HG02759 (cell line): ENCODE results near the gene CHCHD10.

Experiments used
- ATAC-seq: cut with Tn5 transposase; IDR thresholded peaks from one replicate; pipeline ENCODE4 v1.9.1; 2021; ENCODE audit warnings: mild to moderate bottlenecking, moderate library complexity; ENCODE audit not compliant: unreplicated experiment

Gene CHCHD10

DNA sequence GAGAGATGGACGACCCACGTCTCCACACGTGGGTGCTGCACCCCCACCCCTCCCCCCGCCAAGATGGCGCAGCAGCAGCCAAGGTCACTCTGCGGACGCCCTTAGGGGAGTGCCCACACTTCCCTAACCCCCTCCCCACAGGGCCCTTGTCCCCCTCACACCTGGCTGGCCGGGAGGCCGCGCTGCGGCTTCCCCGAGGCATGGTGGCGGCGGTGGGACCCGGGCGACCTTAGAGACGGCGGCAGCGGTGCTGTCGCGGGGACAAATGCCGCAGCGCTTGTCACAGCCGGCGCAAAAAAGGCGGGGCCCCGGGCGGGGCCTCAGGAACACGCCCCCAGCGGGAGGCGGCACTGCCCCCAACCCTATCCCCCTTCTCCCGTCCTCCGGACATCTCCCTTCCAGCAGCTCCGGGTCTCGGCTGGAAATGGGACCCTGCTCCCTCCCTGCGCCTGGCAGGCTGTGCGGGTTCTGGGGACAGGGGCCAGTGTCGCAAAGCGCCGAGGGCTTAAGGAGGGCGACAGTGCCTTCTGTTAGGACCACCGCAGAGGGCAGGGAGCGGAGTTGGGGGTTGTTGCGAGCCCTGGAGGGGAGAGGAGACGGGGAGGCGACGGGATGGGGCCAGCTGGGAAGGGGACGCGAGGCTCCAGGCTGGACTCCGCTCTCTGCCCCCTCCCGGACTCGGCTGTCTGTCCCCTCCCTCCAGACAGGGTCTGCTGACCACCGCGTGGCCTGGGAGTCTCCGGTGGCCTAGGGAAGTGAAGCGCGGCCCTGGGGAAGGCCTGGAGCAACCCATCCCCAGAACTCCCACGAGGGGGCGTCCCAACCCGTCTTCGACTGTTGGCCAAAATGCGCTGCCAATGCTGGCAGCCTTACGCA, at the start of gene CHCHD10:
Gene CHCHD10, minus strand, starts transcription at position 300 of the 876 bp plus-strand sequence. Its CDS starts 98 bp downstream, at position 202.
- peak; percentile 50 for ATAC-seq

DNA sequence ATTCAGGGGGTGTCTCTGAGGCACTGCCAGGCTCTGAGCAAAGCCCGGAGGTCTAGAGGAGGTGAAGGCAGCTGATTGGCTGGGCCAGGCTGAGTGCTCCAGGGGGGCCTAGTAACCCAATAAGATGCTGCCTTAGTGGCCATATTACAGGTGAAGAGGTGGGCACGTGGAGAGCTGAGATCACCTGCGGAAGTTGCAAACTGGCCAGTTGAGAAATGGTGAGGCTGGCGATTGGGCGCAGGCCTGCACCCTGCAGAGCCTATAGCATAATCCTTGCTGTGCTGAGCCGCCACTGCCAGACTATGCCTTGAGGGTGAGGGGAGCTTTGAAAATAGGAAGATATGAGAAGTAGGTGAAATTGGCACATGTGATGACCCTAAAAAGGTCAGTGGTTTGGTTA, 49.4 kb upstream of the CHCHD10 start:
- ATAC-seq: no peak

DNA sequence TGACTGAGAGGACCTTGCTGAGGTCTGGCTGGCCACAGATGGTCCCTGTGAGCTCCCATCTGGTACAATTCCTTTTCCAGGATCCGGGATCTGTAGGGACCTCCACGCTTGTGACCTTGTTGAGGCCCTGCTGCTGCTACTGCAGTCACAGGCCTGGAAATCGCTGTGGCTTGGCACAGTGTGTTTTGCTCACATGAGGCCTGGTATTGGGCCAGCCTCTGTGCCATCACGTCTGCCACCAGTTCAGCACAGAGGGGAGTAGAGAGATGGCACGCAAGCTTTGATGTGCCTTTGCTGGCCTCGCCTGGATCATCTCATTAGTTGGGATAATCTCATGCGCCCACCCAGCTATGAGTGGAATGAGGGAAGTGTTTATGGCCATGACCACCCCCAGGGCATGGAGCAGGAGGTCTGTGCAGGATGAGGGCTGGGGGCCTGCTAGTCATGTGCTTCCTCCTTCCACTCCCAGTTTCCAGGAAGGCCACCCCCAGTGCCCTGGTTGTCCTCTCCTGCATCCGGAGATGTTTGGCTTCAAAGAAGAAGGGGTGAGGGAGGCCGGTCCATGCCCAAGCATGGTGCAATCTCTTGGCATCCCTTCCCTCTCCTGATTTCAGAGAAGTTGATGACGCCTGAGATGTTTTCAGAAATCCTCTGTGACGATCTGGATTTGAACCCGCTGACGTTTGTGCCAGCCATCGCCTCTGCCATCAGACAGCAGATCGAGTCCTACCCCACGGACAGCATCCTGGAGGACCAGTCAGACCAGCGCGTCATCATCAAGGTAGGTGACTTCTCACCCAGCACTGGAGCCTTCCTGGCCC, 48.6 kb upstream of the CHCHD10 start:
- ATAC-seq: no peak

DNA sequence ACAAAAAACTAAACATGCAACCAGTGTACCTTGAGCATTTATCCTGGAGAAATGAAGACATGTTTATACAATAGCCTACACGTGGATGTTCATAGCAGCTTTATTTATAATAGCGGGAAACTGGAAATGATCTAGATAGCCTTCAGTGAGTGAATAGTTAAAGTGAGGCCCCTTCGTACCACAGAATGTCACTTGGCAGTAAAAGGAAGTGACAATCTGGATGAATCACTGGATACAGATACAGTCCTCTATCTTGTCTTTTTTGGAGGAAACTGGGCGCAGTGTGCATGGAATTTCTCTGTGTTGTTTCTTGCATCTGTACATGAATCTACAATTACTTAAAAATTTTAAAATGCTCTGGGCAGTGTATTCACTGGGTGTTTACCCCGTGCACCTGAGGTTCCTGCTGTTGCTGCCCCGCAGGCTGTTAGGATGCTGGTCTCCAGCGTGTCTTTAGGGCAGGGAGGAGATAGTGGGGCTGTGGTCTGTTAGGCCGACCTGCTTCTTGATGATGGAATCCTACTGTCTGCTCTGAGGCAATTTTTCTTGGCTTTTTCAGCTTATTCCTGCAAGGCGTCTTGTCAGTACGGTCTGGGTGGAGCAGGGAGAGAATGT, 47.9 kb upstream of the CHCHD10 start:
- ATAC-seq: no peak

DNA sequence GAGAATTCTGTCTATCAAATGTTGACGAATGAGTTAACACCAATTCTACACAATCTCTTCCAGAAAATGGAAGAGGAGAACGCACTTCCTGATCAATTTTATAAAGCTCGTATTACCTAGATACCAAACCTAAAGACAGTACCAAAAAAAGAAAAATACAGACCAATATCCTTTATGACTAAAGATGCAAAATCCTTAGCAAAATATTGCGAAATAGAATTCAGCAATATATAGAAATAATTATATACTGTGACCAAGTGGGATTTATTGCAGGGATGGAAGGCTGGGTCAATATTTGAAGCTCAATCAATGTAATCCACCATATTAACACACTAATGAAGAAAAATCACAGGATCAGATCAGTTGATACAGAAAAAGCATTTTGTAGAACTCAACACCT, 44.6 kb upstream of the CHCHD10 start:
- no peak for ATAC-seq

DNA sequence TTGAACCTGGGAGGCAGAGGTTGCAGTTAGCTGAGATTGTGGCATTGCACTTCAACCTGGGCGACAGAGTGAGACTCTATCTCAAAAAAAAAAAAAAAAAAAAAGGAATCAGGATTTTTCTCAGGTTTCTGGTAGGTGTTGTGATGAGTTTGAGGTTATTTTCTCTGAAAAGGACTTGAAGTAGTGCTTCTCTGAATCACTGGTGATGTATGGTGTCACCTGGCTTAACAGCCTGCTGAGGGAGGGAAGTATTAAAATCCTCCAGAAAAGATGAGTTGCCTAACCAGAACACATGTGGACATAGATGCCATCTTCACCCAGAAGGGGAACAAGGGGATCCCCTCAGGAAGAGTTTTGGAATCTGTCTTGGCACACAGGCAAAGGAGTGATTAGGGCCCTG, 39.1 kb upstream of the CHCHD10 start:
- ATAC-seq: no peak

DNA sequence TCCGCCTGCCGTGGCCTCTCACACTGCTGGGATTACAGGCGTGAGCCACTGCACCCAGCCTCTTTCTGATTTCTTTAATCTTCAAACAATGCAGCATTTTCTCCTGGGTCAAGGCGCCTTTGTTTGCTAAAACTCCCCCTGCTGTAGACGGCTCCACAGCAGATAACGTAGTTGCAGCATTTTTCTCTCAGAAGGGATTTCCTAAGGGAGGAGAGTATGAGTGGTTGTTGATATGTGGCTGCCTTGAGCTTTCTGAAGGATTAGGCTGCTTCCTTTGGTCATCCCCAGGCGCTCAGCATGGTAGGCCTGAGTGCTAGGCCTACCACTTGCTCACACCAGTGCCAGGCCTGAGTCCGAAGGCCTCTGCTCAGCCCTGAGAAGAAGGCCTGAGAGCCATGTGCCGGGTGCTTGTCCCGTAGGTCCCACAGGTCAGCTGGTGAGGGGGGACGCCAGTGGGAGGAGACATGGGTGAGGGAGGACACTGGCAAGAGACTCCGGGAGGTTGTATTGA, 37.1 kb upstream of the CHCHD10 start:
- no peak for ATAC-seq

DNA sequence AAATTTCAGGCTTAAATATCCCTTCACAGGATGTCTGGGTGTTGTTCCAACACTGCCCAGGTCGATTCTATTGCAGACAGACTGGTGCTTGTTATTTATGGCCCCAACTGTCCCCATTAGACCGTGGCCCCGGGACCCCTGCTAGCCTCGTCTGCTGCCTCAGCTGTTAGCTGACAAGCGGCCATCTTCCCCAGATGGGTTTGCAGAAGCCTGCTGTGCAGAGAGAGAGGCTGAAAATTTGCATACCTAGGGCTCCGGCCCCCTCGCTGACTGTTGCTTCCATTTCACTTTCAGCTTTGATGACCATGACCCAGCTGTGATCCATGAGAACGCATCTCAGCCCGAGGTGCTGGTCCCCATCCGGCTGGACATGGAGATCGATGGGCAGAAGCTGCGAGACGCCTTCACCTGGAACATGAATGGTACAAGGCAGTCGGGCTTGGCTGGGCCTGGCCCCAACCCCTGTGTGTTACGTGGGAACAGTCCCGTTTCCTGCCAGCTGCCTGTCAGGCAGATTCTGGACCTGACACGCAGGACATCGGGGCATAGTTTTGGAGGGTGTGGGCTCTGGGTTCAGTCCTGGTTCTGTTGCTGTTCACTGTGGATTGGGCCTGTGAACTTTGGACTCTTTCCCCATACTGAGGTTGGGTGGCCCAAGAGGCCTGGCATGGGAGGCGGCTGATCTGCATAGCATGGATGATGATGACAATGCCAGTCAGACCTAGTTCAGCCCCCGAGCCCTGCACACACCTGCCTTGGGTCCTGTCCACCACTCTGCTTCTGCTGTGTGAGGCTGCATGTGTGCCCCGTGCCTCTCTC, 35.4 kb upstream of the CHCHD10 start:
- no peak for ATAC-seq

DNA sequence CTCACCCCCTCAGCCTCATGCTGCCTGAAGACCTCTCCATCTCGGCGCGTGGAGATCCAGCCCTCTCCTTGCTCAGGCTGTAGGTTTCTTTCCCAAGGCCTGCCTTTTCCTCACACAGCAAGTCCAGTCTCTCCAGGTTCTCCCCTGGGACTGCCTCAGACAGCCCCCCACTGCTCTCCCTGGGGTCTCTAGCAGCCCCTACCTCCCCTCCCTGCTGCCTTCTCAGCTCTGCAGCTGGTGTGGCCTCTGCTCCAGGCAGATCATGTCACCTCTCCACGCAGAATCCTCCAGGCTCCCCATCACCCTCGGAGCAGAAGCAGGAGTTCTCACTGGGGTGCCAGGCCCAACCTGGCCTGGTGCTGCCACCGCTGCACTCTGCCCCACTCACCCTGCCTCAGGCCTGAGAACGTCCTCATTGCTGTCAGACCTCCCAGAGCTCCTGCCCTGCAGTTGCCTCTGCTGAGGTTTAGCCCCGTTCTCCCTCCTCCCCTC, 34.2 kb upstream of the CHCHD10 start:
- no peak for ATAC-seq

DNA sequence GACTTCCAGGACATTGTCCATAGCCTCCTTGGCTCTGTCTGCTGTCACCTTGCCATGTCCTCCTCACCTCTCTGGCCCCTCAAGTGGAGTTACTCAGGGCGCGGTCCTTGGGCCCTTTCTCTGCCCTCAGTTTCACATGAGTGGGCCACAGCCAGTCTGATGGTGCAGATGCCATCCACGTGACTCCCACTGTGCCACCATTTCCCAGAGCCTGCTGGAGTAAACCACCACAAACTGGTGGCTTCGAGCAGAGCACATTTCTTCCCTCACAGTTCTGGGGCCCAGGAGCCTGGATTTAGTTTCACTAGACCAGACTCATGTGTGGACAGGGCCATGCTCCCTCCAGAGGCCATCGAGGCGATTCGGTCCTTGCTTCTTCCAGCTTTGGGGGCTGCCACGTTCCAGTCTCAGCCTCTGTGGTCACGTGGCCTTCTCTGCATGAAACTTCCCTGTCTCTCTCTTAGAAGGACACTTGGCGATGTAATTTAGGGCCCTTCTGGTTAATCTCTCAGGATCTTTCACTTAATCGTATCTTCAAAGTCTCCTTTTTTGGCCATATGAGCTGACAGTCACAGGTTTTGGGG, 33.6 kb upstream of the CHCHD10 start:
- ATAC-seq: no peak

DNA sequence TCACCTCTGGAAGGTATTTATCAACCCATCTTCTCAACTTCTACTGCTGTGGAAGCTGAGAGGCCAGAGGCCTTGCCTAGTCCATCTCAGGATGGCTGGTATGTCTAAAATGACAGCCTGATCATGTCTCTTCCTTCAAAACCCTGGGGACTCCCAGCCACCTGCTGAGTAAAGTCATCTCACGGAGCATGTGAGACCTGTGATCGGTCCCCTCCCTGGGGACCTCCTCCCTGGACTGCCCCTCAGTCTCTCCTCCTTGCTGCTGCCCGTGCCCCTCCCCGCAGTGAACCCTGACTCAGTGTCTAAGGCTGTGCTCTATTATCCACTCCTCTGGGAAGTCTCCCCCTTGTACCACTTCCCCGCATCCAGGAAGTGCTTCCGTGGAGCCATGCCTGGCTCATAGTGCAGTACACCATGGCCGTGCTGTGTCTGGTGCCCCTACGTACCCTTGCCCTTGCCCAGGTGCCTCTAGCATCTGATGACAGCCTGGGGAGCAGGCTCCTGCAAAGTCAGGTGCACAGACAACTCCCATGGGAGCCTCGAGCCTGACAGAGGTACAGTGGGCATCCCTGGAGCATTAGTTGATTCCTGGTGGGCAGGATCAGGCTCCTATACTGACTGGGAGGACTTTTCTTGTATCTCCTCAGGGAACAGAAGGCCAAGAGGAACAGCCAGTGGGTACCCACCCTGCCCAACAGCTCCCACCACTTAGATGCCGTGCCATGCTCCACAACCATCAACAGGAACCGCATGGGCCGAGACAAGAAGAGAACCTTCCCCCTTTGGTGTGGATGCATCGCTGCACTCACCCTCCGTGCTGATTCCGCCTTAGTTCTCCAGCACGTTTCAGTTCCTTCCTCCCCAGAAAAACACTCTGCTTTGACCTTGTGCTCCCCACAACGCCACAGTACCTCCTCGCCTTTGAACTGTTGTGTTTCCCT, 32.8 kb upstream of the CHCHD10 start:
- ATAC-seq: peak; percentile 70

DNA sequence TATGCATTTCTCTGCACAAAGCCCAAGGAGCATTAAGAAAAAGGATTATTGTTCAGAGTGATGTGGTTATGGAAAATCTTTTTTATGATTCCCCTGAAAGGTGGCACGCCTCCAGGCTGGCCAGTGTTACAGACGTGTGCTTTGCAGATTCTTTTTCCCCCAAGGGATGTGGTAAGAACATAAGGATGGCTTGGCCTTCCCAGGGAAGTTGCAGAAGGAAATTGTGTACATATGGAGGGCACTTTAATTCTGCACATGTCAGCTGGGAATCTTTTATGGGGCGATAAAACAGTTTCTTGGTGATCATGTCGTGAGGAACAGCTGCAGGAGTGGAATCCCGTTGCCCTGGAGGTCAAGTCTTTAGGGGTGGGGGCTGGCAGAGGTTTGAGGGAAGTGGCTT, 28.7 kb upstream of the CHCHD10 start:
- ATAC-seq: no peak

DNA sequence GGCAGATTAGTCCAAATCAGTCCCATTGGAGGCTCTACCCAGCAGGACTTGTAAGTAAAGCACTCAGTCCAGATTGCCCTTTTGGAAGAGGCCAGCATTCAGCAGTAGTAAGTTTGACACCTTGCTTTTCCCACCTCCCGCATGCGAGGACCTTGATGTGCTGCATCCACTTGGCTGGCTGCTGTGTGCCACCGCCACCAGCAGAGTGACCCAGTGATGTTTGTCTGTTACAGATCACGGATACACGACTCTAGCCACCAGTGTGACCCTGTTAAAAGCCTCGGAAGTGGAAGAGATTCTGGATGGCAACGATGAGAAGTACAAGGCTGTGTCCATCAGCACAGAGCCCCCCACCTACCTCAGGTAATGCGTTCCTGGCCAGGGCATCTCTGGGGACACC, 25.6 kb upstream of the CHCHD10 start:
- no peak for ATAC-seq

DNA sequence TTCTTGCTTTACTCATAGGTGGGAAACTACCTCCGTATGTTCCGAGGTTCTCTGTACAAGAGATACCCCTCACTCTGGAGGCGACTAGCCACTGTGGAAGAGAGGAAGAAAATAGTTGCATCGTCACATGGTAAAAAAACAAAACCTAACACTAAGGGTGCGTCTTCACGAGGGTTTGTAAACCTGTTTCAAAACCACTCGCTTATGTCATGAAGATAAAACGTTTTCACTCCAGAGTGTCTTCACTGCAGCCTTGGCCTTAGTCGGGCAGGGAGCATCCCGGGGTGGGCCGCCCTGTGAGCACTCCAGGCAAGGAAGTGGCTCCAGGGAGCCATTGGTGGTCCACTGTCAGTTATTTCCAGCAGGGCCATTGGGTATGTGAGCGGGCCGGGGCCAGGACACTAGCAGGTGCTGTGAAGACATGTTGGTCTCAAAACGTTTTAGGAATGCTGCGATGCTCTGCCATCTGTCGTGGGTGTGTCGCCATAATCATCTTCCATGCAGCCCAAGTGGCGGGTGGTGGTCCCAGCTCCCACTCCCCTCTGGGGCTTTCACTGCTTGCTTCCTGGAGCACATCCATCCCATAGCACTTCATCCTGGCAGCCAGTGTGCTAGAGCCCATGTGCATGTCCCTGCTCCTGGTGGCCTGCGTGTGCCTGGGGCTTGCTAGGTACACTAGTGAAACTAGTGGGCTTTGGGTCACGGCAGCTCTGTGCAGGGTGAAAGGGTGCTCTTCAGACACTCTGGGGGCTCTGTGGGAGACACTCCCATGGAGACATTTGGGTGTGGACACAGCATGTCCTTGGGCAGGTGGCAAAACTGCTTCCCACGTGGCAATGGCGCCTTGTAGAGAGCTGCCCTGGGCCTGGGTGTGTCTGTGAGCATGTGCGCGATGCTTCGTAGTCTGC, 24.2 kb upstream of the CHCHD10 start:
- no peak for ATAC-seq

DNA sequence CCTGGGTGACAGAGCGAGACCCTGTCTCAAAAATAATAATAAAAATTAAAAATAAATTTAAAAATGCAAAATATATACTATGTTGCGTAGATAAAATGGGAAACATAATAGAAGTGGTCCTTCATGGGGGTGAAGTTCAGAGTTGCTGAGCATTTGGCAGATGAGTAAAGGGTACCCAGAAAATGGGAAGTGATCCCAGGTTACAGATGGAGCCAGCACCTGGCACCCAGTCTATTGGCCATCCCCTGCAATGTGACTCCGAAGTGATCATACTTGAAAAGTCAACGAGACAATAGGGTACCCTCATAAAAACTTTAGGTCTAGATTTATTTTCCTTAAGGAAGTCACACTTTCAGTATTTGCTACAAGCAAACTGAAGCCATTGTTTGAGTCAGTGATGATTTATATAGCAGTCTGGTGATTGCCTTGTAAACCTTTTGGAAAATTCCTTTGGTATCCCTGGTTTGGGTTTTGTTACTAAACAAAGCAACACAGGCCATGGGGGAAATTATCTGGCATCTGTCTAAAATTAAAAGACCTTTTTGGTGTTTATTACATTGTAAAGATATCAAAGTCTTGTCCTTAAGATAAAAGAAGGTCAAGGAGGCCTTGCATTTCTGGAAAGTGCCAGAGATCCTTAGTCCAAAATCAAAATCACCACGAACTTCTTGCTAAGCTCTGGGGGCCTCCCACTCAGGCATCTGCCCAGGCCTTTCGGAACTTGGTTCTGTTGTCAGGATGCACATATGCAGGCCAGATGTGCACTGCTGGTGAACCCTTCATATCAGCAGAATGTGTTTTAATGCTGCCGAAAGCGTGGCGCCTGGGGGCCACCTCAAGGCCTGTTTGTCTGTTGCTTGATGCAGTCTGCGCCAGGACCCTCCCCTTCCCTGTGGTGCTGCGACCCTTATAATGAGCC, 23.3 kb upstream of the CHCHD10 start:
- ATAC-seq: no peak

DNA sequence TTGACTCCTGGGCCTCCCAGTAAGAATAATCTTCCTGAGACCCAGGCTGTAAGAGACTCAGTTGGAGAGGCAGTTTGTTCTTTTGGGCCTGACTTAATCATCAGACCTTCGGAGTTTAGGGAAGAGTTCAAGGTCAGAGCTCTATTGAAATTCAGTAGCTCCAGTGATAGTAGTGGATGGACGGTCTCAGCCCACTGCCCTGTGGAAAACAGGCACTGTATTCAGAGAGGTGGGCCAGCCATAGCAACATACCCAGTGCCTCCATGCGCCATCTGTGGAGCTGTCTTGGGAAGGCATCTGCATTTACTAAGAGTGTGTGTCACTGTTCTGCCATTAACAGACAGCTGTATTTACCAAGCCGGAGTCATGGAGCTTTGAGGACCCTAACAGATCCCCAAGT, 21.9 kb upstream of the CHCHD10 start:
- ATAC-seq: no peak

DNA sequence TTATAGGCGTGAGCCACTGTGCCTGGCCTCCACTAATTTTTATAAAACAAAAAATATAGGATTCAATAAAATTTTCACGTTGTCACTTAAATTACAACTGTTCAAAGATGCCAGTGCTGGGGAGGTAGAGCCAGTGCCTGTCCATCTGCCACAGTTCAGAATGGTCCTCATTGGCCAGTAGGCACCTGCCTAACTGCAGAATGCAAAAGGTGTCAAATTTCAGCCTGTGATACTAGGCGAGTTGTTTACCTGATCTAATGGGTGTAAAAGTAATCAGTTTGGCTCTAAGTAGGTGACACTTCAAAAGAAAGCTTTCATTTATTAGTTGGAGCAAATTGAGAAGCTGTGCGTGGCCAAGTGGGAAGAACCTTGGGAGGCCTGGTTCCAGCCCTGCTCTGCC, 21.3 kb upstream of the CHCHD10 start:
- ATAC-seq: no peak
